ENCODE data around the gene E2F2.

- no peak for TF ChIP-seq CTCF (IDR thresholded peaks at IDR 0.05; ENCODE audit: insufficient read depth, low read length, poor library complexity, severe bottlenecking)
- no peak for TF ChIP-seq EZH2phosphoT487 (conservative IDR thresholded peaks at IDR 0.05; ENCODE audit: low read length)
Observed at GRCh38 chr1:23567996-23568607, 37.1 kb upstream of the E2F2 start.

All from SU-DHL-6 (cell line).